K562 (cell line): Measurements from ENCODE around the gene DIPK1B. TPM values are rescaled to one million over a fixed set of nuclear protein-coding genes. Genes with fewer than 3 reads are reported as not detected.

Experiments
- ARID1B ChIP-seq: fragments of 450-650 bp; IDR thresholded peaks from 2 replicates; pipeline ENCODE4 v1.6.1; 2016; ENCODE audit warnings: antibody characterized with exemption, mild to moderate bottlenecking, inconsistent platforms
- ATF2 ChIP-seq: sonication (generic); formaldehyde crosslinking; IDR thresholded peaks from 2 replicates; pipeline ENCODE4 v1.8.1; 2022; ENCODE audit warnings: missing genetic modification reagents
- DIDO1 ChIP-seq: fragments of 450-650 bp; IDR thresholded peaks from 2 replicates; pipeline ENCODE4 v1.6.1; 2016; ENCODE audit warnings: low read depth, missing biosample characterization, missing genetic modification characterization
- EP400 ChIP-seq: fragments of 450-650 bp; IDR thresholded peaks from 2 replicates; pipeline ENCODE4 v1.6.1; 2017; ENCODE audit warnings: antibody characterized with exemption, mild to moderate bottlenecking, moderate library complexity
- FOXP1 ChIP-seq: sonication (generic); formaldehyde crosslinking; IDR thresholded peaks from 2 replicates; pipeline ENCODE4 v1.8.0; 2022; ENCODE audit warnings: mild to moderate bottlenecking, missing genetic modification reagents
- HDAC1 ChIP-seq, 2 experiments: fragments of 450-650 bp; IDR thresholded peaks; 2 replicates each; pipeline ENCODE4 v1.6.1; 2016 to 2017; ENCODE audit warnings: inconsistent platforms in 1 of 2, mild to moderate bottlenecking in 1 of 2, moderate library complexity in 1 of 2
- L3MBTL2 ChIP-seq: fragments of 450-650 bp; IDR thresholded peaks from 2 replicates; pipeline ENCODE4 v1.6.1; 2016; ENCODE audit warnings: mild to moderate bottlenecking, moderate library complexity
- MBD2 ChIP-seq: sonication (generic); IDR thresholded peaks from 2 replicates; pipeline ENCODE4 v1.6.1; 2016; ENCODE audit warnings: low read depth, borderline replicate concordance
- MCM2 ChIP-seq: fragments of 450-650 bp; IDR thresholded peaks from 2 replicates; pipeline ENCODE4 v1.6.1; 2017; ENCODE audit warnings: low read depth, mild to moderate bottlenecking
- MXI1 ChIP-seq: IDR thresholded peaks from 2 replicates; pipeline ENCODE4 v1.6.1; 2011; ENCODE audit warnings: low read depth, mild to moderate bottlenecking, improper control_type of control experiment, low read length
- NFYB ChIP-seq: IDR thresholded peaks from 2 replicates; pipeline ENCODE4 v1.6.1; 2011; ENCODE audit warnings: mild to moderate bottlenecking, moderate library complexity; ENCODE audit not compliant: insufficient read length; ENCODE audit errors: extremely low read depth
- PHF8 ChIP-seq: fragments of 200-600 bp; sonication (generic); IDR thresholded peaks from 2 replicates; pipeline ENCODE4 v1.6.1; 2012; ENCODE audit warnings: mixed run types, mild to moderate bottlenecking, inconsistent platforms, low read length, moderate library complexity, borderline replicate concordance
- SMAD2 ChIP-seq: fragments of 150-350 bp; IDR thresholded peaks from 2 replicates; pipeline ENCODE4 v1.6.1; 2014; ENCODE audit warnings: low read depth, mild to moderate bottlenecking, low read length
- SREBF2 ChIP-seq: sonication (generic); formaldehyde crosslinking; IDR thresholded peaks from 2 replicates; pipeline ENCODE4 v1.4.0; 2020; ENCODE audit warnings: mild to moderate bottlenecking, missing genetic modification reagents
- polyA plus RNA-seq, 8 experiments: library from polyadenylated mRNA; depleted of rRNA in 4 of 8; stranded (reverse) in 5 of 8; unstranded in 3 of 8; fragments of >200 nt; fragmentation: Nextera tagmentation in 2 of 8; fragmentation: Illumina TruSeq in 1 of 8; extraction: Ambion mirVana in 2 of 8; extraction: Trizol in 1 of 8; gene quantifications; 2 replicates each; pipeline versions ENCODE4 v1.2.1 to v1.2.3, GENCODE V29; 2011 to 2014; ENCODE audit warnings: inconsistent platforms in 1 of 8, missing spikeins in 1 of 8
- total RNA-seq, 7 experiments: library from RNA; depleted of rRNA in 6 of 7; stranded (reverse); fragments of >200 nt in 6 of 7; fragmentation: Illumina TruSeq in 2 of 7; extraction: Trizol in 2 of 7; gene quantifications; 2 replicates each; pipeline versions ENCODE4 v1.2.1 to v1.2.3, GENCODE V29; 2011 to 2021; ENCODE audit warnings: low replicate concordance in 1 of 7
- TF ChIP-seq, protein P1 (sequence below): fragments of 450-650 bp; IDR thresholded peaks from 2 replicates; pipeline ENCODE4 v1.6.1; 2016; ENCODE audit warnings: borderline replicate concordance
- TF ChIP-seq, protein P2 (sequence below): IDR thresholded peaks from 2 replicates; pipeline ENCODE4 v1.6.1; 2012; ENCODE audit warnings: low read depth, low read length, improper control_type of control experiment, borderline replicate concordance
- TF ChIP-seq, protein P3 (sequence below): IDR thresholded peaks from 3 replicates; pipeline ENCODE4 v1.6.1; 2011; ENCODE audit warnings: borderline replicate concordance, mild to moderate bottlenecking; ENCODE audit not compliant: insufficient read length, insufficient read depth
- TF ChIP-seq, protein P4 (sequence below): fragments of 250-450 bp; sonication (Bioruptor Pico); IDR thresholded peaks from 2 replicates; pipeline ENCODE4 v1.8.0; 2021; ENCODE audit warnings: borderline replicate concordance, mild to moderate bottlenecking, moderate library complexity; ENCODE audit not compliant: poor library complexity, severe bottlenecking

Gene DIPK1B
- total and polyA plus RNA-seq, 9 of the 15 experiments (the other 6 are each of a cell fraction or from before 2014, with no cell fraction given): 0.08 to 22.3 (median 5.9) TPM

- TF ChIP-seq SREBF2 (CRISPR knock-in tag): no peak
- TF ChIP-seq ARID1B: no peak
- TF ChIP-seq MBD2: no peak
- no peak for TF ChIP-seq MCM2
- TF ChIP-seq, protein P1, sequence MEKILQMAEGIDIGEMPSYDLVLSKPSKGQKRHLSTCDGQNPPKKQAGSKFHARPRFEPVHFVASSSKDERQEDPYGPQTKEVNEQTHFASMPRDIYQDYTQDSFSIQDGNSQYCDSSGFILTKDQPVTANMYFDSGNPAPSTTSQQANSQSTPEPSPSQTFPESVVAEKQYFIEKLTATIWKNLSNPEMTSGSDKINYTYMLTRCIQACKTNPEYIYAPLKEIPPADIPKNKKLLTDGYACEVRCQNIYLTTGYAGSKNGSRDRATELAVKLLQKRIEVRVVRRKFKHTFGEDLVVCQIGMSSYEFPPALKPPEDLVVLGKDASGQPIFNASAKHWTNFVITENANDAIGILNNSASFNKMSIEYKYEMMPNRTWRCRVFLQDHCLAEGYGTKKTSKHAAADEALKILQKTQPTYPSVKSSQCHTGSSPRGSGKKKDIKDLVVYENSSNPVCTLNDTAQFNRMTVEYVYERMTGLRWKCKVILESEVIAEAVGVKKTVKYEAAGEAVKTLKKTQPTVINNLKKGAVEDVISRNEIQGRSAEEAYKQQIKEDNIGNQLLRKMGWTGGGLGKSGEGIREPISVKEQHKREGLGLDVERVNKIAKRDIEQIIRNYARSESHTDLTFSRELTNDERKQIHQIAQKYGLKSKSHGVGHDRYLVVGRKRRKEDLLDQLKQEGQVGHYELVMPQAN: peak; percentile 73
- TF ChIP-seq SMAD2: no peak
- TF ChIP-seq, protein P2, sequence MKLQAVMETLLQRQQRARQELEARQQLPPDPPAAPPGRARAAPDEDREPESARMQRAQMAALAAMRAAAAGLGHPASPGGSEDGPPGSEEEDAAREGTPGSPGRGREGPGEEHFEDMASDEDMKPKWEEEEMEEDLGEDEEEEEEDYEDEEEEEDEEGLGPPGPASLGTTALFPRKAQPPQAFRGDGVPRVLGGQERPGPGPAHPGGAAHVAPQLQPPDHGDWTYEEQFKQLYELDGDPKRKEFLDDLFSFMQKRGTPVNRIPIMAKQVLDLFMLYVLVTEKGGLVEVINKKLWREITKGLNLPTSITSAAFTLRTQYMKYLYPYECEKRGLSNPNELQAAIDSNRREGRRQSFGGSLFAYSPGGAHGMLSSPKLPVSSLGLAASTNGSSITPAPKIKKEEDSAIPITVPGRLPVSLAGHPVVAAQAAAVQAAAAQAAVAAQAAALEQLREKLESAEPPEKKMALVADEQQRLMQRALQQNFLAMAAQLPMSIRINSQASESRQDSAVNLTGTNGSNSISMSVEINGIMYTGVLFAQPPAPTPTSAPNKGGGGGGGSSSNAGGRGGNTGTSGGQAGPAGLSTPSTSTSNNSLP: no peak
- no peak for TF ChIP-seq ATF2 (CRISPR knock-in tag)
- no peak for TF ChIP-seq DIDO1 (tag)
- no peak for TF ChIP-seq FOXP1 (CRISPR knock-in tag)
- TF ChIP-seq HDAC1 (IDR thresholded peaks at IDR 0.05): peak in 1 of 2 experiments; percentile 31; a peak in 1 of 4 replicates
- peak; percentile 59; the same call in 1 of the 2 replicates for TF ChIP-seq MXI1
- peak; percentile 19; the same call in 1 of the 2 replicates for TF ChIP-seq EP400
- TF ChIP-seq, protein P3, sequence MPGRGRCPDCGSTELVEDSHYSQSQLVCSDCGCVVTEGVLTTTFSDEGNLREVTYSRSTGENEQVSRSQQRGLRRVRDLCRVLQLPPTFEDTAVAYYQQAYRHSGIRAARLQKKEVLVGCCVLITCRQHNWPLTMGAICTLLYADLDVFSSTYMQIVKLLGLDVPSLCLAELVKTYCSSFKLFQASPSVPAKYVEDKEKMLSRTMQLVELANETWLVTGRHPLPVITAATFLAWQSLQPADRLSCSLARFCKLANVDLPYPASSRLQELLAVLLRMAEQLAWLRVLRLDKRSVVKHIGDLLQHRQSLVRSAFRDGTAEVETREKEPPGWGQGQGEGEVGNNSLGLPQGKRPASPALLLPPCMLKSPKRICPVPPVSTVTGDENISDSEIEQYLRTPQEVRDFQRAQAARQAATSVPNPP: no peak
- TF ChIP-seq, protein P4, sequence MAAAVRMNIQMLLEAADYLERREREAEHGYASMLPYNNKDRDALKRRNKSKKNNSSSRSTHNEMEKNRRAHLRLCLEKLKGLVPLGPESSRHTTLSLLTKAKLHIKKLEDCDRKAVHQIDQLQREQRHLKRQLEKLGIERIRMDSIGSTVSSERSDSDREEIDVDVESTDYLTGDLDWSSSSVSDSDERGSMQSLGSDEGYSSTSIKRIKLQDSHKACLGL (CRISPR knock-in tag): peak; percentile 19
- TF ChIP-seq L3MBTL2: peak; percentile 11; the same call in 1 of the 2 replicates
- TF ChIP-seq PHF8: 0 out of 2 replicates have a peak, but pooled peaks have one; percentile 17
- no peak for TF ChIP-seq NFYB
Observed at GRCh38 chr9:136664000-136664915, 48.1 kb upstream of the DIPK1B start (continued).
